Activated naive CD8-positive, alpha-beta T cell treated with anti-CD3 and anti-CD28 coated beads, Interleukin-2, amount 10 ng/mL, durations not matched to agents 7 days and 5 days (primary cell): ENCODE results near the gene MED12L. TPM values are rescaled to one million over a fixed set of nuclear protein-coding genes. Genes with fewer than 3 reads are reported as not detected.
A peak's percentile ranks its signal among the peaks of the same experiment; 100 is the strongest.

Experiments
- ATAC-seq: fragments of 150-1000 bp; cut with Tn5 transposase; one replicate; pipeline ENCODE4 v1.10.0; 2021; ENCODE audit warnings: low read depth, moderate library complexity
- POLR2A ChIA-PET: fragments of 350-600 bp; sonication (Branson Sonifier 250); formaldehyde crosslinking; loops from one replicate; lab custom pipeline; 2021; ENCODE audit warnings: antibody characterized with exemption; lab: Charles Lee
- DNase-seq: peaks from one replicate; pipeline ENCODE4 v3.0.0; 2021
- H3K27ac Mint-ChIP-seq: one replicate; pipeline ENCODE4 v1.8.0; 2022; ENCODE audit warnings: mild to moderate bottlenecking, mixed read lengths
- H3K27me3 Mint-ChIP-seq: one replicate; pipeline ENCODE4 v1.8.0; 2022; ENCODE audit warnings: mild to moderate bottlenecking, moderate library complexity, mixed read lengths
- H3K36me3 Mint-ChIP-seq: one replicate; pipeline ENCODE4 v1.8.0; 2021; ENCODE audit warnings: mild to moderate bottlenecking, mixed read lengths
- H3K4me1 Mint-ChIP-seq: one replicate; pipeline ENCODE4 v1.8.0; 2021; ENCODE audit warnings: mixed read lengths
- H3K4me3 Mint-ChIP-seq: one replicate; pipeline ENCODE4 v1.8.0; 2022; ENCODE audit warnings: mild to moderate bottlenecking, moderate library complexity, mixed read lengths
- H3K9me3 Mint-ChIP-seq: one replicate; pipeline ENCODE4 v1.8.0; 2021; ENCODE audit warnings: mixed read lengths
- total RNA-seq, 2 experiments: library from RNA; stranded (reverse); gene quantifications; one replicate each; pipeline ENCODE4 v1.2.3, GENCODE V29; 2021

MED12L gene
- total RNA-seq, 2 experiments from 2014 or later: 0.36 to 0.68 TPM

GRCh38 chr3:151216641-151217607, 131.5 kb downstream of the MED12L start:
- ATAC-seq (no peak), DNase-seq (no peak)
- no peak overlapping the region for H3K4me3 Mint-ChIP-seq
- no peaks in the 10 kb centered on the region for H3K27me3 Mint-ChIP-seq
- H3K27ac Mint-ChIP-seq: no peak overlapping the region
- peaks cover 16% of the 10 kb centered on the region for H3K36me3 Mint-ChIP-seq
- H3K9me3 Mint-ChIP-seq: peaks cover 10% of the 10 kb centered on the region
- POLR2A ChIA-PET: interaction anchor here (1.3 kb wide), 1 partner anchor 17 kb away, joined by 3 read pairs; no protein-coding TSS in a partner anchor
- H3K4me1 Mint-ChIP-seq: peaks cover 4% of the 10 kb centered on the region

- Mint-ChIP-seq H3K36me3 (peaks cover 26% of the 10 kb centered on the region), H3K4me1 (peaks cover 4% of the 10 kb centered on the region), H3K9me3 (peaks cover 21% of the 10 kb centered on the region), H3K27me3 (no peaks in the 10 kb centered on the region), H3K27ac (no peak overlapping the region), H3K4me3 (no peak overlapping the region)
- DNase-seq (no peak), ATAC-seq (no peak)
- POLR2A ChIA-PET: no interaction called here
Observed at GRCh38 chr3:151218136-151218535, 132.7 kb downstream of the MED12L start.

GRCh38 chr3:151219056-151219455, 133.6 kb downstream of the MED12L start:
- H3K27me3 Mint-ChIP-seq: no peaks in the 10 kb centered on the region
- no peak overlapping the region for H3K27ac Mint-ChIP-seq
- POLR2A ChIA-PET: no interaction called here

GRCh38 chr3:151224268-151224866, 138.9 kb downstream of the MED12L start:
- no peak overlapping the region for H3K4me3 Mint-ChIP-seq
- no peak overlapping the region for H3K27ac Mint-ChIP-seq
- peaks cover 23% of the 10 kb centered on the region for H3K9me3 Mint-ChIP-seq
- POLR2A ChIA-PET: interaction anchor here (1.6 kb wide), 1 partner anchor 53 kb away, joined by 3 read pairs; no protein-coding TSS in a partner anchor
- ATAC-seq (no peak), DNase-seq (no peak)
- peaks cover 39% of the 10 kb centered on the region for H3K4me1 Mint-ChIP-seq
- peaks cover 32% of the 10 kb centered on the region for H3K36me3 Mint-ChIP-seq
- no peaks in the 10 kb centered on the region for H3K27me3 Mint-ChIP-seq

More at GRCh38 chr3:151219056-151219455, 133.6 kb downstream of the MED12L start:
- ATAC-seq (no peak), DNase-seq (no peak)
- Mint-ChIP-seq H3K4me3 (no peak overlapping the region), H3K9me3 (peaks cover 23% of the 10 kb centered on the region), H3K36me3 (peaks cover 26% of the 10 kb centered on the region), H3K4me1 (peaks cover 4% of the 10 kb centered on the region)

GRCh38 chr3:151225040-151225975, 139.8 kb downstream of the MED12L start:
- no peaks in the 10 kb centered on the region for H3K27me3 Mint-ChIP-seq
- peak overlapping the region; percentile 37 for H3K4me3 Mint-ChIP-seq
- DNase-seq: no peak
- peak overlapping the region; percentile 90 for H3K27ac Mint-ChIP-seq
- peaks cover 23% of the 10 kb centered on the region for H3K9me3 Mint-ChIP-seq
- POLR2A ChIA-PET: interaction anchor here (1.6 kb wide), 1 partner anchor 54 kb away, joined by 3 read pairs; no protein-coding TSS in a partner anchor
- peaks cover 29% of the 10 kb centered on the region for H3K36me3 Mint-ChIP-seq
- H3K4me1 Mint-ChIP-seq: peaks cover 42% of the 10 kb centered on the region
- no peak for ATAC-seq

- H3K9me3 Mint-ChIP-seq: peaks cover 16% of the 10 kb centered on the region
- ATAC-seq (no peak), DNase-seq (no peak)
- H3K27ac Mint-ChIP-seq: peak overlapping the region; percentile 90
- H3K27me3 Mint-ChIP-seq: no peaks in the 10 kb centered on the region
- peaks cover 50% of the 10 kb centered on the region for H3K4me1 Mint-ChIP-seq
- peaks cover 22% of the 10 kb centered on the region for H3K36me3 Mint-ChIP-seq
- peak overlapping the region; percentile 37 for H3K4me3 Mint-ChIP-seq
- POLR2A ChIA-PET: interaction anchor here (2.3 kb wide), 1 partner anchor 58 kb away, joined by 5 read pairs; no protein-coding TSS in a partner anchor
Observed at GRCh38 chr3:151226088-151226563, 140.7 kb downstream of the MED12L start.

GRCh38 chr3:151226825-151227224, 141.4 kb downstream of the MED12L start:
- peak overlapping the region; percentile 84 for H3K27ac Mint-ChIP-seq
- POLR2A ChIA-PET: interaction anchor here (1.0 to 2.3 kb wide), 2 partner anchors 42 to 59 kb away, joined by 4 to 5 read pairs; no protein-coding TSS in a partner anchor
- DNase-seq: no peak
- H3K4me3 Mint-ChIP-seq: no peak overlapping the region
- H3K27me3 Mint-ChIP-seq: no peaks in the 10 kb centered on the region
- H3K36me3 Mint-ChIP-seq: peaks cover 17% of the 10 kb centered on the region
- peaks cover 13% of the 10 kb centered on the region for H3K9me3 Mint-ChIP-seq
- no peak for ATAC-seq
- peaks cover 51% of the 10 kb centered on the region for H3K4me1 Mint-ChIP-seq

- peak; percentile 17 for ATAC-seq
- peaks cover 52% of the 10 kb centered on the region for H3K4me1 Mint-ChIP-seq
- H3K4me3 Mint-ChIP-seq: peak overlapping the region; percentile 66
- H3K9me3 Mint-ChIP-seq: peaks cover 8% of the 10 kb centered on the region
- DNase-seq: no peak
- POLR2A ChIA-PET: interaction anchor here (0.6 to 2.3 kb wide), 5 partner anchors 41 to 59 kb away, joined by 3 to 5 read pairs (median 4); no protein-coding TSS in a partner anchor
- H3K27ac Mint-ChIP-seq: peak overlapping the region; percentile 84
- H3K27me3 Mint-ChIP-seq: no peaks in the 10 kb centered on the region
- peaks cover 15% of the 10 kb centered on the region for H3K36me3 Mint-ChIP-seq
Observed at GRCh38 chr3:151227266-151227806, 141.9 kb downstream of the MED12L start.

- Mint-ChIP-seq H3K4me3 (peak overlapping the region; percentile 66), H3K27ac (peak overlapping the region; percentile 90), H3K9me3 (peaks cover 1% of the 10 kb centered on the region), H3K36me3 (peaks cover 10% of the 10 kb centered on the region), H3K4me1 (peaks cover 52% of the 10 kb centered on the region), H3K27me3 (no peaks in the 10 kb centered on the region)
- POLR2A ChIA-PET: interaction anchor here (0.6 to 2.3 kb wide), 10 partner anchors 19 to 820 kb away, joined by 3 to 7 read pairs (median 4); partner anchors contain the start of genes P2RY14 and TSC22D2
- ATAC-seq: peak; percentile 84
- DNase-seq: peak; percentile 74
Observed at GRCh38 chr3:151227807-151228665, 142.6 kb downstream of the MED12L start.

GRCh38 chr3:151228666-151229040, 143.2 kb downstream of the MED12L start:
- peak overlapping the region; percentile 47 for H3K4me3 Mint-ChIP-seq
- H3K4me1 Mint-ChIP-seq: peaks cover 52% of the 10 kb centered on the region
- H3K36me3 Mint-ChIP-seq: peaks cover 10% of the 10 kb centered on the region
- POLR2A ChIA-PET: interaction anchor here (0.6 to 1.6 kb wide), 6 partner anchors 19 to 820 kb away, joined by 3 to 7 read pairs (median 5); partner anchors contain the start of genes P2RY14 and TSC22D2
- no peaks in the 10 kb centered on the region for H3K27me3 Mint-ChIP-seq
- DNase-seq (no peak), ATAC-seq (no peak)
- peak overlapping the region; percentile 90 for H3K27ac Mint-ChIP-seq
- no peaks in the 10 kb centered on the region for H3K9me3 Mint-ChIP-seq

GRCh38 chr3:151230646-151231045, 145.2 kb downstream of the MED12L start:
- Mint-ChIP-seq H3K27me3 (no peaks in the 10 kb centered on the region), H3K36me3 (peaks cover 9% of the 10 kb centered on the region), H3K4me1 (peaks cover 42% of the 10 kb centered on the region), H3K9me3 (no peaks in the 10 kb centered on the region), H3K27ac (peak overlapping the region; percentile 74), H3K4me3 (peak overlapping the region; percentile 54)
- peak; percentile 35 for ATAC-seq
- no peak for DNase-seq
- POLR2A ChIA-PET: interaction anchor here (0.9 to 1.3 kb wide), 4 partner anchors 30 to 51 kb away, joined by 3 to 5 read pairs (median 4); partner anchors contain the start of gene P2RY14
